Stomach smooth muscle (tissue), 2 donors: Measurements from ENCODE around the gene GTF3C2.

Experiments
- H3K27ac ChIP-seq: one replicate; pipeline ENCODE4 v1.7.0; 2013; ENCODE audit warnings: mild to moderate bottlenecking, low read length, inconsistent platforms
- H3K27me3 ChIP-seq, 2 donors: one replicate each; pipeline ENCODE4 v1.7.0; 2013; ENCODE audit warnings: low read length in 2 of 2; ENCODE audit not compliant: insufficient read depth in 2 of 2, control insufficient read depth in 1 of 2
- H3K36me3 ChIP-seq, 2 donors: one replicate each; pipeline ENCODE4 v1.7.0; 2013; ENCODE audit warnings: low read length in 2 of 2; ENCODE audit not compliant: control insufficient read depth in 2 of 2, insufficient read depth in 2 of 2
- H3K4me1 ChIP-seq: one replicate; pipeline ENCODE4 v1.7.0; 2013; ENCODE audit warnings: low read length; ENCODE audit not compliant: control insufficient read depth, insufficient read depth
- H3K4me3 ChIP-seq, 2 donors: one replicate each; pipeline ENCODE4 v1.7.0; 2013; ENCODE audit warnings: low read length in 2 of 2
- H3K9ac ChIP-seq, 2 donors: one replicate each; pipeline ENCODE4 v1.7.0; 2013; ENCODE audit warnings: low read length in 2 of 2, mild to moderate bottlenecking in 1 of 2
- H3K9me3 ChIP-seq, 2 donors: one replicate each; pipeline ENCODE4 v1.7.0; 2013; ENCODE audit warnings: low read length in 2 of 2; ENCODE audit not compliant: control insufficient read depth in 2 of 2
- donor health status: healthy.
- donor health status: Pancreatic carcinoma.

Gene GTF3C2

DNA sequence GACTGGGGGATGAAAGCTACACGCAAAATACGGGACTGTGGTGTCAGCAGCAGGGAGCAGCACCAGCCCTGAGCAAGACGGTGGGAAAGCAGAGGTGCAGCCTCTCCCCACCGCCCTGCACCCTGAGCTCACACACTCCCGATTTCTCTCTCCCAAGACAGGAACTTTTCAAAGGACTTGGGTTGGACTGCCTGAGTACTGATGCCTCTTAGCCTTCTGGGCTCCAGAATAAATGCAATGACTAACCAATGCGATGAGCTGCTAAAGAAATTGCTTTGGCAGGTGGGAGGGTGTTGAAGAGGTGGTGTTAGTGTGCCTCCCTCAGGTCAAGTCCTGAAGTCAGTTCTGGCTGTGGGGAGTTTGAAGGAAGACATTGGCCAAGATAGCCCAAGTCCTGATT is 64.7 kb downstream of the GTF3C2 start:
- no peak overlapping the region for H3K9ac ChIP-seq
- peaks cover 14 to 15% of the 10 kb centered on the region in 2 donors for H3K27me3 ChIP-seq
- H3K4me1 ChIP-seq, result no peaks in the 10 kb centered on the region
- H3K27ac ChIP-seq, result no peak overlapping the region
- H3K4me3 ChIP-seq, result no peak overlapping the region
- H3K9me3 ChIP-seq, result no peaks in the 10 kb centered on the region
- H3K36me3 ChIP-seq, result no peaks in the 10 kb centered on the region

DNA sequence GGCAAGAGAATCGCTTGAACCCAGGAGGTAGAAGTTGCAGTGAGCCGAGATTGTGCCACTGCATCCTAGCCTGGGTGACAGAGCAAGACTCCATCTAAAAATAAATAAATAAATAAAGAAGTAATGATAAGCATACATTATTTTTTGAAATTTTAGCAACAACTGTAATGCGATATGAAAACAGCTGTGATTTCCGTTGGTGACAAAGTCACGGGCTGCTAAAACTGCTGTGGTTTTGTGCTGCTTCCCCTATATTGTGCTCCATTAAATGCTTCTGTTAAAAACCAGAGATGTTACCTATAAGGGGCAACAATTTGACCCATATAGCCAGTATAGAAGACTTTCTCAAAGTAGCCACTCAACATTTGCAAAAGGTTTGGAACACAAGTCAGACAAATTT is 66.0 kb downstream of the GTF3C2 start:
- Histone ChIP-seq H3K27me3 (peaks cover 14 to 15% of the 10 kb centered on the region in 2 donors), H3K4me3 (no peak overlapping the region), H3K36me3 (no peaks in the 10 kb centered on the region), H3K9me3 (no peaks in the 10 kb centered on the region), H3K4me1 (no peaks in the 10 kb centered on the region), H3K9ac (no peak overlapping the region), H3K27ac (no peak overlapping the region)

DNA sequence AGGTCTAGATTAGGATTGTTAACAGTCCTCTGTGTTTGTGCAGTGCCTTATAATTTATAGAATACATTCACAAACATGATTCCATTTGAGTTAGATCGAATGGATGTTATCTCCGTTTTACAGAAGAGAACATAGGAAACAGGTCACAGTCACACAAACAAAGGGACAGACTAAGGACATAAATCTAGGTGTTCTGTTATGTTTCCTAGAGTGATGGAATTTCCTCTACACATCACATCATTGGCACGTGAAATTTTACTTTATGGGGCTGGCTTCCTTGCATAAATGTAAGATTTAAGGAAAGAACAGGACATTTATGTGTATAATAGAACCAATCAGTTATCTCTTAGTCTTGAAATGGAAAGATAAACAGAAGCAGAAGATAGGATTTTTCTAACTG is 68.0 kb downstream of the GTF3C2 start:
- H3K9me3 ChIP-seq, result no peaks in the 10 kb centered on the region
- no peaks in the 10 kb centered on the region for H3K36me3 ChIP-seq
- no peak overlapping the region for H3K4me3 ChIP-seq
- H3K27me3 ChIP-seq, result peaks cover 15 to 20% of the 10 kb centered on the region in 2 donors
- no peak overlapping the region for H3K9ac ChIP-seq
- no peak overlapping the region for H3K27ac ChIP-seq
- H3K4me1 ChIP-seq, result no peaks in the 10 kb centered on the region

DNA sequence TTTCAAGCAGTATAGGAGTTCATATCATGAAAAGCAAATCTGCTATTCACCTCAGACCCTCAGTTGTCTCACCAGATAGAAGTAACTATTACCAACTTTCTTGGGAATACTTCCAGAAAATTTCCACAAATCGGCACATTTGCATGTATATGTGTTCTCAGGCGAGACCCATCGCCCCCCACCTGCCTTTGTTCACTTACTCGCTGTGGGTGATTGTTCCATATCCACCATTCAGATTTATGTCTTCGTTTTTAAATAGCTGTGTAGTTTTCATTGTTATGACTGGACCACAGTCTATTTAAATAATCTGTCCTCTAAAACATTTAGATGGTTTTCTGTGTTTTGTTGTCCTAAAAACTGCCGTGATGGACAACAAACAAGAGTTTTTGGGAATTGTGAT is 71.1 kb downstream of the GTF3C2 start:
- no peaks in the 10 kb centered on the region for H3K36me3 ChIP-seq
- no peak overlapping the region for H3K27ac ChIP-seq
- no peak overlapping the region for H3K4me3 ChIP-seq
- no peaks in the 10 kb centered on the region for H3K9me3 ChIP-seq
- peaks cover 14 to 26% of the 10 kb centered on the region in 2 donors for H3K27me3 ChIP-seq
- no peaks in the 10 kb centered on the region for H3K4me1 ChIP-seq
- H3K9ac ChIP-seq, result no peak overlapping the region

DNA sequence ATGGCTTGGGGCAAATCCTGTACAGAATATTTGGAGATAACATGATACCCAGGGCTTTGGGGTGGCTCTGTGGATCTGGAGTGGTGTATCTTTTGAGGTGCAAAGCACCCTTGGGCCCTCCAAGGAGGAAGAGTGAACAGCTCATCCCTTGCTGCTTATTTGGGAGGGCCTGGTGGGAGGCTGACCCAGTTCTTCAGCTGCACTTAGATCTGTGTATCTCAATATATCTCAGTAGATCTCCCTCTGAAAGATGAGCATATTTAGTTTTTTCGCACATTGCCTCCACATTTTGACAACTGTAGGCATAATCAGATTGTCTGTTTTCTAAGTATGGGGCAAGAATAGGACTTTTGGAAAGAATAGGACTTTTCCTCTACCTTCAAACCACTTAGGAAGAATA is 71.6 kb downstream of the GTF3C2 start:
- H3K9me3 ChIP-seq, result no peaks in the 10 kb centered on the region
- no peaks in the 10 kb centered on the region for H3K36me3 ChIP-seq
- no peak overlapping the region for H3K27ac ChIP-seq
- no peaks in the 10 kb centered on the region for H3K4me1 ChIP-seq
- H3K27me3 ChIP-seq, result peaks cover 14 to 29% of the 10 kb centered on the region in 2 donors
- no peak overlapping the region for H3K4me3 ChIP-seq
- no peak overlapping the region for H3K9ac ChIP-seq

DNA sequence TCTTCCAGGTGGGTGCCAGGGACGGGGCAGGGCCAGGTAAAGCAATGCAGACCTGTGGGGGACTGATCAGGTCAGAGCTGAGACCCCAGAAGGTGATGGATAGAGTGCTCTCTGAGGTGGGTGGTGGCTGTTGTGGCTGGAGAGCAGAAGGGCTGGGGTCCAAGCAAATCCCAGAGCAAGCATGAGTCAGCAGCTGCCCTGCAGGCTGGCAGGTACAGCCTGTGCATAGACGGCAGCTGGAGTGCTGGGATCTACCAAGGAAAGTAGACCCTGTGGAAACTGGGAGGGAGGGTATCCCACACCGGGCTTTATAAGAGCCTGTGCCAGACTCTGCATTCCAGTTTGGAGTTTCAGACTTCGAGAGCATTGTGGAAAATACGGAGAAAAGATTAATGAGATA is 73.7 kb downstream of the GTF3C2 start:
- H3K27ac ChIP-seq, result no peak overlapping the region
- peaks cover 11 to 26% of the 10 kb centered on the region in 2 donors for H3K27me3 ChIP-seq
- no peak overlapping the region for H3K9ac ChIP-seq
- H3K4me3 ChIP-seq, result no peak overlapping the region
- no peaks in the 10 kb centered on the region for H3K4me1 ChIP-seq
- H3K9me3 ChIP-seq, result no peaks in the 10 kb centered on the region
- no peaks in the 10 kb centered on the region for H3K36me3 ChIP-seq

DNA sequence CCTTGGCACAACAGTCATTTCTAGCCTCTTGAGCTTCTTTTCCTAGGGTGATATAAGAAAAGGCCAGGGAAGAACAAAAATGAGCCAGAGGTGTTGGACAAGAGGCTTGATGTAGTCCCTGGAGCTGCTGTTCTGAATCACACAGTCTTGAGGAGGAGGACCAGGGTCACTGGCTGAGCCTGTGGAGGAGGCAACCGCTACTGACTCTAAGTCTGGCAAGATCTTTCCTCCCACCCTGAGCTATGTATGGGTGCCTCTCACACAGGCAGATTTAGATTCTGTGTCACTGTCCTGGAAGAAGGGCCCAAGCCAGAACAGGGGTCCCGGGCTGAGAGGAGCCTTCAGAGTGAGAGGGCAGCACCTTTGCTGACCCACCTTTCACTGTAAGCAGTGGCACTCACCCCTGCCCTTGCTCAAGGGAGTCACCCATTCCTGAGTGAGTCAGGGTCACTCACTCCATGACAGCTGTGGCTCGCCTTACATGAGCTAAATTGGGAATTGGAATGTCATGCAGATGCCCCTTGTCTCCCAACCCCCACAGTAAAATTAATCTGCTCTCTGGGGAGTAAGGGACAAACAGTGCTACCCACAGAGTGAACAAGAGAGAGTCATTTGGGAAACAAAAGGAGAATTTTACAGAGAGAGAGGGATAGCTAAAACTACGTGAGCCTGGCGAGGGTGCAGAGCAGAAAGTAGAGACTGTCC is 74.6 kb downstream of the GTF3C2 start, which contains the start of gene TRIM54:
Gene TRIM54, plus strand, starts transcription at position 575 of the 705 bp plus-strand sequence. CDS start 303 bp downstream, outside the sequence.
- no peak within 1 kb of the TSS for H3K4me3 ChIP-seq
- no peaks in the 10 kb centered on the region for H3K4me1 ChIP-seq
- no peak within 1 kb of the TSS for H3K27ac ChIP-seq

DNA sequence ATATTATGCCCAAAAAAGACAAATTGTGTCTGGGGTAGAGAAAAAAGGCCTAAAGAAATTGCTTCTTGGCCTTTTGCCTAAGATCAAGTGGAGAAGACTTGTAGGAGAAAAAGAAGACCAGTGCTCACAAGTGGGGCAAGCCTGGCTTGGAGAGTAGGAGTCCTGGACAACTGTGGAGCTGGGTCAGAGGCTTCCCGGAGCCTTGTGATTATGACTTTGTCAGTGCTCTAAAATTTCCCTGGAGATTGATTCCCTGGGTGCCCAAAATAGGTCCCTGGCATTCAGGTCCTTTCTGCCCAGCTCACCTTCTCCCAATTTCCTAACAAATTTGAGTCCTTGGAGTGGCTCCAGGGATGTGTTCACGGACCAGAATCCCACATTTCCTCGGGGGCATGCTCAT is 75.1 kb downstream of the GTF3C2 start:
- H3K4me1 ChIP-seq, result no peaks in the 10 kb centered on the region
- H3K36me3 ChIP-seq, result no peaks in the 10 kb centered on the region
- H3K9ac ChIP-seq, result no peak overlapping the region
- no peaks in the 10 kb centered on the region for H3K9me3 ChIP-seq
- peaks cover 14 to 28% of the 10 kb centered on the region in 2 donors for H3K27me3 ChIP-seq
- H3K27ac ChIP-seq, result no peak overlapping the region
- H3K4me3 ChIP-seq, result no peak overlapping the region

More for the DNA sequence above, 74.6 kb downstream of the GTF3C2 start, which contains the start of gene TRIM54:
- no peak within 1 kb of the TSS for H3K9ac ChIP-seq
- H3K36me3 ChIP-seq, result no peaks in the 10 kb centered on the region
- H3K9me3 ChIP-seq, result no peaks in the 10 kb centered on the region
- H3K27me3 ChIP-seq, result peaks cover 13 to 26% of the 10 kb centered on the region in 2 donors

DNA sequence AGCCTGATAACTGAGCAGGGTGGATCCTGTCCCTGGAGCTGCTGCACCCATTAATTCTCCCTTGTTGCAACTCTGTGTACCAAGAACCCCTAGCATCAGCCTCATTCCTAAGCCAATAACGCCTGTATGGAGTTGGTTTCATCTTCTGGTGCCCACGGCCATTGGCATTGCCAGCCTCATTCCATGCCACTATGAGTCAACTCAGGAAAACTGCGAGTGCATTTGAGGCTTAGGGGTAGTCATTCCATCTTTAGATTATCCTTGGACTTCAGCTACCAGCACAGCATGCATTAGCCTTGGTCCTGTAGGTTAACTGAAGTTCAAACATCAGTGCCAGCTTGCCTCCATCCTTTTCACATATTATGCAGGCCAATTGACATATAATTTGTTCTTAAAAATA is 75.7 kb downstream of the GTF3C2 start:
- Histone ChIP-seq H3K27ac (no peak overlapping the region), H3K4me3 (no peak overlapping the region), H3K9me3 (no peaks in the 10 kb centered on the region), H3K36me3 (no peaks in the 10 kb centered on the region), H3K9ac (no peak overlapping the region), H3K4me1 (no peaks in the 10 kb centered on the region), H3K27me3 (peaks cover 17 to 34% of the 10 kb centered on the region in 2 donors)

DNA sequence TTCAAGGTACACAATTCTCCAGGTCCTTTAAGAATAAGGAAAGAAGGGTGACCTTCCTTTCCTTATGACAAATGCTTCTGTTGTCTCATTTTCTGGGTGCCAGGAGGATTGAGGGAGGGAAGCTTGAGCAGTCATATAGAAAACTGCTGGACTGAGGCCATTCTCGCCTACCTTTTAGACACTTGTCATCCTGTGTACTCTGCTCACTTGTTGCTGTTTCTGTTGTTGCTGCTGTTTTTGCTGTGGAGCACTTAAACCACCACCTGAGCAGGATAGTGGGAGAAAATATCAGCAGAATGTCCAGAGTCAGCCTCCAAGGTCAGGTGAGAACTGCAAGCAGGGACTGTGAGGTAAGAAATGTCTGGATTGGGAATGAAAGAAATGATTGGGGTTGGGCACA is 78.6 kb downstream of the GTF3C2 start:
- Histone ChIP-seq H3K4me3 (no peak overlapping the region), H3K27me3 (peaks cover 13 to 27% of the 10 kb centered on the region in 2 donors), H3K27ac (no peak overlapping the region), H3K9me3 (no peaks in the 10 kb centered on the region), H3K36me3 (no peaks in the 10 kb centered on the region), H3K9ac (no peak overlapping the region), H3K4me1 (no peaks in the 10 kb centered on the region)
